HG03108 (cell line): ENCODE data around the gene IGFL2.
"Not testable (repeated sequence)": the region's sequence is repeated elsewhere in the genome, so short reads cannot be mapped to it uniquely, and the experiment has no call there.

Source experiments
- ATAC-seq: cut with Tn5 transposase; IDR thresholded peaks from one replicate; pipeline ENCODE4 v1.9.1; 2021; ENCODE audit warnings: moderate library complexity; ENCODE audit not compliant: unreplicated experiment

Gene IGFL2

GRCh38 chr19:46206682-46207081 lies 58.6 kb downstream of the IGFL2 start:
- ATAC-seq, result no peak

DNA sequence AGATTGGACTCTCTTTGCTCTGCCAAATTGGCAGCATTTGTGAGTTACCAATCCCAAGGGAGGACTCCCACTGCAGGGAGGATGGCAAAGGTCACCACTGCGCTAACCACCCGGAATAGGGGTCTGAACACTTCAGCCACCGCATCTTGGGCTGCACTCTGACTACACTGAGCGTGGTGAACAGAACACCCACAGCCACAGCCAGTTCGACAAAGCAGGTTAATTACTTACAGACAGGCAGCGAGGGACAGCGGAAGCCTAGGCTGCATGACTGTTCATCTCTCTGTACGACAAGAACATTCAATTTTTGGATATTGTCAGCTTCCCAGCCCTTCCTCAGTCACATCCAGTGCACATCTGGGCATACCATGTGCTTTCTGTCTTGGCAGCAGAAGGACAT lies 59.8 kb downstream of the IGFL2 start:
- ATAC-seq, result not testable (repeated sequence)

DNA sequence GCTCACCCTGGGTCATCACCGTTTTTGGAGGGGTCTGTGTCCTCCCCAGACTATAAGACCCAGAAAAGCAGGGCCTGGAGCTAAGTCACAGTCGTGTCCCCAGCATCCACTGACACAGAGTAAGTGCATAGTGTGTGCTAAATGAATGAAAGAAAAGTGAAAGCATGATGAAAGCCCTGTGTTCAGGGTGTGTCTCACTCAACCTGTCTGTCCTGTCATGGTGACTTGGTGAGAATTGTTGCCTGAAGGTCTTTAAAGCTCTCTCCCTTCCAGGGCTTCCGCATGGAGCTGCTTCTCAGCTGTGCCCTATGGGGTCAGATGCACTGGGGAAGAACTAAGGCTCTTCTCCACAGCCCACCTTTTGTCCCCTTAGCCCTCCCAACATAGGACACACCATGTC lies 61.0 kb downstream of the IGFL2 start:
- ATAC-seq, result no peak

DNA sequence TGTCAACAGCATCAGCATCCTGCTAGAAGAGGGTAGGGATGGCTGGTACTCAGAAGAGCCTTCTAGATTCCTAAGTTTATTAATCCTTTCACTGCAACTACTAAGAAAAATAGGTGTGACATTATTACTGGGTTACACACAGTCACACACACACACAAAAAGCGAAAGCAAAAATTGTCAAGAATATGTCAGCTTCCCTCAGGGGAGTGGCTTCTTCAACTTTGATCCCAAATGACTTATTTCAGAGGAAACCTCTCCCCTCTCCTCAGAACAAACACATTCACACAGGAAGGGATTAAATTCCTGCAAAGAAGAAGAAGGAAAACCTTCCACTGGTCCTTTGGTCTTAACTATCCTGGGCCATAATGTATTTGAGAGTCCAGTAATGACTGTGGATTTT lies 61.4 kb downstream of the IGFL2 start:
- no peak for ATAC-seq

GRCh38 chr19:46210669-46211068 lies 62.6 kb downstream of the IGFL2 start:
- no peak for ATAC-seq
